SJSA1 (cell line): ENCODE results near the gene CRMP1. TPM values are rescaled to one million over a fixed set of nuclear protein-coding genes. Genes with fewer than 3 reads are reported as not detected.

Source experiments
- DNase-seq, 2 experiments: peaks; one replicate each; pipeline ENCODE4 v3.0.0-alpha.2; 2015 to 2020; ENCODE audit warnings: low spot score in 2 of 2, low read depth in 1 of 2
- H3K27ac ChIP-seq: fragments of 250-450 bp; sonication (Bioruptor Pico); 2 replicates; pipeline ENCODE4 v1.5.1; 2020; ENCODE audit warnings: mild to moderate bottlenecking, moderate library complexity
- H3K27me3 ChIP-seq: fragments of 250-450 bp; sonication (Bioruptor Pico); replicated peaks from 2 replicates; pipeline ENCODE4 v1.5.1; 2020; ENCODE audit warnings: mild to moderate bottlenecking, moderate library complexity
- H3K36me3 ChIP-seq: fragments of 250-450 bp; sonication (Bioruptor Pico); 2 replicates; pipeline ENCODE4 v1.5.1; 2020; ENCODE audit warnings: mild to moderate bottlenecking
- H3K4me1 ChIP-seq: fragments of 250-450 bp; sonication (Bioruptor Pico); replicated peaks from 2 replicates; pipeline ENCODE4 v1.6.1; 2021; ENCODE audit warnings: mild to moderate bottlenecking
- H3K4me3 ChIP-seq: fragments of 250-450 bp; sonication (Bioruptor Pico); 2 replicates; pipeline ENCODE4 v1.5.1; 2020; ENCODE audit warnings: mild to moderate bottlenecking
- H3K9me3 ChIP-seq: fragments of 250-450 bp; sonication (Bioruptor Pico); replicated peaks from 2 replicates; pipeline ENCODE4 v1.5.1; 2020; ENCODE audit warnings: mild to moderate bottlenecking
- total RNA-seq: library from RNA; depleted of rRNA; stranded (reverse); fragments of >200 nt; shearing (Covaris generic); gene quantifications from 2 replicates; pipeline ENCODE4 v1.2.3, GENCODE V29; 2014

Gene CRMP1
- total RNA-seq, 1 experiment from 2014 or later: not detected

- Histone ChIP-seq H3K4me1 (no peaks in the 10 kb centered on the region), H3K27me3 (no peaks in the 10 kb centered on the region), H3K9me3 (no peaks in the 10 kb centered on the region), H3K4me3 (no peak overlapping the region), H3K27ac (no peak overlapping the region), H3K36me3 (no peaks in the 10 kb centered on the region)
- DNase-seq: no peak
Observed at GRCh38 chr4:5926598-5926997, 33.7 kb upstream of the CRMP1 start.

- Histone ChIP-seq H3K4me3 (no peak overlapping the region), H3K36me3 (no peaks in the 10 kb centered on the region), H3K27me3 (no peaks in the 10 kb centered on the region), H3K4me1 (no peaks in the 10 kb centered on the region), H3K27ac (no peak overlapping the region), H3K9me3 (no peaks in the 10 kb centered on the region)
- DNase-seq: no peak
Observed at GRCh38 chr4:5925419-5926200, 32.7 kb upstream of the CRMP1 start.

DNA sequence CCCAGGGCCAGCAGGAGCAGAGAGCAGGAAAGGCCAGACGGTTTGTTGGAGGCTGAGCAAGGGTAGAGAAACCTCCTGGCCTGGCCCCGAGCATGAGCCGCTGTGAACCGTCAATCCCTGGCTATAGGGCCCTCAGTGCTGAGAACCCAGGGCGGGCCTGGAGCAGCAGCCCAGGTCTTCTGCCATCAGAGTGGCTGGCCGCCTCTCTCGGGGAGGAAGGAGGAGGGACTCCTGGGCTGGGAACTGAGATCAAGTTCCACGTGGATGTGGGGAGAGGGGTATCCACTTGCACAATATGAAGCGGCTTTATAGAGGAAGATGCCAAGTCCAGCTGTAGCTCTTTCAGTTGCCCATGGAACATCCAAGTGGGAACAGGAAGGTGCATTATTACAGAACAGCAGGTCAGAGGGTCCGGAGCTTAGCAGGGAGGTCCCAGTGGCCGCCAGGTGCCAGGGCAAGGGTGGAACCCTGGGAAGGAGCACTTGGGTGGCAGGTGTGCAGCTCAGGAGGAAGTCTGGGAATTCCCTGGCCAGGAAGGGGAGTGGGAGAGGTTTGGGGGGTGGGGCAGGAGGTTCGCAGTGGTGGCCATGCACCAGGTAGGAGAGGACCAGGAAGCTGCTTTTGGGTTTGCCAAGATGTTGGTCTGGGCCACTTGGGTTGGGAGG is 31.7 kb upstream of the CRMP1 start:
- Histone ChIP-seq H3K27ac (no peak overlapping the region), H3K27me3 (no peaks in the 10 kb centered on the region), H3K4me1 (no peaks in the 10 kb centered on the region), H3K4me3 (no peak overlapping the region), H3K36me3 (no peaks in the 10 kb centered on the region), H3K9me3 (no peaks in the 10 kb centered on the region)
- no peak for DNase-seq

DNA sequence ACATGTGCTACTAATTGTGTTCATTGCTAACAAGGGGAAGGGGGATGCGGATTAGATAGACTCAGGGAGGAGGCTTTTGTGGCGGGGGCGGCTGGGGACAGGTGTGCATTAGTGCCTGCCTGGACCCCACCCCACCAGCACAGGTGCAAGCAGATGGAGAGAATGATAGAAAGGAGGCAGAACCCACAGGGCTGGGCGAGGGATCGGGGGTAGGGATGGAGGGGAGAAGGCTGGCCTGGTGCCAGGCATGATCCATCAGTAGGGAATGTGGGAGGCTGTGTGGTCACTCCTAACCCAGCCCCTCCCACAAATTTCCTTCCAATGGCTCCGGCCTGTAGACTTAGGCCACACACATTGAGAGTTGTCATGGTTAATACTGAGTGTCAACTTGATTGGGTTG is 30.5 kb upstream of the CRMP1 start:
- DNase-seq: no peak
- Histone ChIP-seq H3K4me1 (no peaks in the 10 kb centered on the region), H3K4me3 (no peak overlapping the region), H3K36me3 (no peaks in the 10 kb centered on the region), H3K27ac (no peak overlapping the region), H3K9me3 (no peaks in the 10 kb centered on the region), H3K27me3 (no peaks in the 10 kb centered on the region)

DNA sequence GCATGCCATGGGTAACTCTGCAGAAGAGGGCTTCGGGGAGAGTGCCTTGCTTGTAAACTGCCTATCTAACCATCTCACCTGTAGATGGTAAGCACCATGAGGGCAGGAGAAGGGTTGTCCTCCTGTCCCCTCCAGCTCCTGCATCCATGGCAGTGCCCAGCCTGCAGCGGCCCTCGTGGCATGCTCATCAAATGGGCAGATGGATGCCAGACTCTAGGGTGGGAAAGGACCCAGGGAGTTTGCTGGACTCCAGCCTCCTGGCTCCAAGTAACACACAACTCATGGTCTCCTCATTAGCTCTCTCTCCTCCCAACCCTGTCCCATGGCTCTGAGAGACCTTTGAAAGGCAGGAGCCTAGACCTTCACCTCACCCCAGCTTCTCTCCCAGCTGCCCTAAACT is 29.7 kb upstream of the CRMP1 start:
- Histone ChIP-seq H3K4me1 (no peaks in the 10 kb centered on the region), H3K4me3 (no peak overlapping the region), H3K36me3 (no peaks in the 10 kb centered on the region), H3K27ac (no peak overlapping the region), H3K27me3 (no peaks in the 10 kb centered on the region), H3K9me3 (no peaks in the 10 kb centered on the region)
- DNase-seq: no peak

- no peak for DNase-seq
- Histone ChIP-seq H3K27ac (no peak overlapping the region), H3K36me3 (no peaks in the 10 kb centered on the region), H3K4me3 (no peak overlapping the region), H3K4me1 (no peaks in the 10 kb centered on the region), H3K9me3 (no peaks in the 10 kb centered on the region), H3K27me3 (no peaks in the 10 kb centered on the region)
Observed at GRCh38 chr4:5921981-5922380, 29.1 kb upstream of the CRMP1 start.

DNA sequence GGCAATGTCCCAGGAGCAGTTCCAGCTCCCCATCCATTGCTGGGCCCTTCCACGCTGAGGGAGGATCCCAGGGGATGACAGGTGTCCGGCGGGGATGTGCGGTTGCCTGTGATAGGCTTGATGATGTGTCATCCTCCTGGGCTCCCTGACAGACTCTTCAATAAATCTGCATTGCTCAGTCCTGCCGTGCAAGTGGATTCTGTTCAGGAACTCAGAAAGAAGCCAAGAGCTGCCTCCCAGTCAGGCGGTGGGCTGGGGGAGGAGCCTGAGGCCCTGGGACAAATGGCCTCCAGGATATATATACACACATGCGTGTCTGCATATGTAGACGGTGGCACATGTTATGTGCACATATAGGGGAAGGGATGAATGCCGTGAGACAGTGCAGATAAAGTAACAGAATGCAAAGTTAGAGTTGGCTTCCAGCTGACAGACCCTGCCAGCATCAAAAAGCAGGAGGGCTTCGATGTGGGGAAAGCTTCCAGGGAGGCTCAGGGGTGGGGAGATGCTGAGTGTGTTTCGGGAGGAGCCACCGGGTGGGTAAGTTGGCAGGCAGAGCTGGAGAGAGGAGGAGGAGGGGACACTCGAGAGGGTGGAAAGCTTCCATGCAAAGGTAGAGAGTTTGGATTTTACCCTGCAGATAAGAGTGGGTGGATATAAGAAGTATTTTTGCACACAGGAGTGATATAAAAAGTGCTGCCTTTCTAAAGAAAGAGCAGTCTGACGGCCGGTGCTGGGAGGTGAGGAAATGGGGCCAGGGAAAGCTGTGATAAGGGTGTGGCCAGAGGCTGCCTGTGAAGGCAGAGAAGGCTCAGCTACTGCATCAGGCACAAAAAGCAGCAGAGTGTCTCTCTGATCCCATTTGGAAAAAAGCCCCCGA is 28.5 kb upstream of the CRMP1 start:
- H3K4me1 ChIP-seq: no peaks in the 10 kb centered on the region
- no peaks in the 10 kb centered on the region for H3K9me3 ChIP-seq
- H3K27me3 ChIP-seq: no peaks in the 10 kb centered on the region
- no peak overlapping the region for H3K4me3 ChIP-seq
- no peak overlapping the region for H3K27ac ChIP-seq
- H3K36me3 ChIP-seq: no peaks in the 10 kb centered on the region
- DNase-seq: no peak

DNA sequence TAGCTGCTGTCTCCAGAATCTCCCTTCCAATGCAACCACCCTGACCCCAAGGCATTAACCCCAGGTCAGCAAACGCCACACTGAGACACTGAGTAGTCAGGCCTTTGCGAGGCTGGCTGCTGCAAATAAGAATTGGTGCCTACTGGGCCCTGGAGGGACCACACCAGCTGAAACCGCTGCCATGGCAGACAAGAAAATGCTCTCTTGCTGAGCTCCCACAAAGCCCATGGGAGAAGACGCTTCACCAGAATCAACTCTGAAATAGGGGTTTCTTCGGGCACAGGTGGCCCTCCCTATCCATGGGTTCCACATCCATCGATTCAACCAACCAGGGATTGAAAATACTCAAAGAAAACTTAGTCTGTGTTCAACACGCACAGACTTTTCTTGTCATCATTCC is 26.7 kb upstream of the CRMP1 start:
- Histone ChIP-seq H3K4me1 (no peaks in the 10 kb centered on the region), H3K36me3 (no peaks in the 10 kb centered on the region), H3K27me3 (no peaks in the 10 kb centered on the region), H3K9me3 (no peaks in the 10 kb centered on the region), H3K27ac (no peak overlapping the region), H3K4me3 (no peak overlapping the region)
- DNase-seq: no peak

- no peak for DNase-seq
- Histone ChIP-seq H3K27me3 (no peaks in the 10 kb centered on the region), H3K9me3 (no peaks in the 10 kb centered on the region), H3K36me3 (no peaks in the 10 kb centered on the region), H3K4me1 (no peaks in the 10 kb centered on the region), H3K4me3 (no peak overlapping the region), H3K27ac (no peak overlapping the region)
Observed at GRCh38 chr4:5919044-5919443, 26.2 kb upstream of the CRMP1 start.

DNA sequence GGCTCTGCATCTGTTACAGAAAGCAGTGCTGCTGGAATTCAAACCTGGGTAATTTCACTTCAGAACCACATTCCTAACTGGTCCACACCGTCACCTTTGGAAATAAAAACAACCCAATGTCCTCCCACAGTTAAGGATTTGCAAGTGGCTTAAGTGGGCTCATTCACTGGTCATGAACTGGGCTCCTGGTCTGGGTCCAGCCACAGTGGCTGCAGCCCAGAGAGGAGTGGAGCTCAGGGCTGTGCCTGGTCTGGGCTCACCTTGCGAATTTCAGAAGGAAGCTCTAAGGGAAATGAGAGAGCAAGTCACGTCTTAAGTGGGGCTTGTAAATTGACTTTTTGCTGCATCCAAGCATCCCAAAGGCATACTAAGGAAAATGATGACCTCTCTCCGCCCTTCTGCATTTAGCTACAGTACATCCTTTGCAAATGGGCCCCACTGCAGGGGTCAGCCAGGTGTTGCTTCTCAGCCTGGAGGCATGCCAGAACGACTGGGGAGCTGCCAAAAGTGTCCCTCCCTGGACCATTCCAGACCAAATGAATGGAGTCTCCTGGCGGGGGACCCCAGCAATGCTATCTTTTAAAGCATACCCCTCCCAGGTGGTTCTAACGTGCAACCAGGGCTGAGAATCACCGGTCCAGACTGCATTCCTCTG is 25.6 kb upstream of the CRMP1 start:
- H3K27me3 ChIP-seq: no peaks in the 10 kb centered on the region
- no peak for DNase-seq
- no peaks in the 10 kb centered on the region for H3K36me3 ChIP-seq
- H3K4me3 ChIP-seq: no peak overlapping the region
- H3K9me3 ChIP-seq: no peaks in the 10 kb centered on the region
- H3K4me1 ChIP-seq: no peaks in the 10 kb centered on the region
- H3K27ac ChIP-seq: no peak overlapping the region

GRCh38 chr4:5917672-5918071 is 24.8 kb upstream of the CRMP1 start:
- Histone ChIP-seq H3K27ac (no peak overlapping the region), H3K4me3 (no peak overlapping the region), H3K27me3 (no peaks in the 10 kb centered on the region), H3K4me1 (no peaks in the 10 kb centered on the region), H3K9me3 (no peaks in the 10 kb centered on the region), H3K36me3 (no peaks in the 10 kb centered on the region)
- no peak for DNase-seq

DNA sequence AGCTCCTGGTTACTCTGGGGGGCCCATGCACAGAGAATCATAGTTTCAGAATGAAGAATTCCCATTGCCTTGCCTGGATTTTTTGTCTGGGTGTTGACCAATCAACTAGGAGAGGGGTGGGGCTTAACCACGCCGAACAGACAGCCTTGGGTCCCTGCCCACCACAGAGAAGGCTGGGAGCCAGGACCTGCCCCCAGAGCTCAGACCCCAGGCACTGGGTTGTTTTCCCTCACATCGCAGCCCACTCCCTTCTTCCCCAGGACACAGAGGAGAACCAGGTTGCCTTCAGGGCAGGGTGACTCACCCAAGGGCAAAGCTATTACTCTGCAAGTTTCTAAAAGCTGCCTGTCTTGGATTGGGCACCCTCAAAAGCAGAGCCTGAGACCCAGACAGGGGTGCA is 23.3 kb upstream of the CRMP1 start:
- DNase-seq: no peak
- H3K27me3 ChIP-seq: no peaks in the 10 kb centered on the region
- H3K27ac ChIP-seq: no peak overlapping the region
- no peak overlapping the region for H3K4me3 ChIP-seq
- no peaks in the 10 kb centered on the region for H3K9me3 ChIP-seq
- no peaks in the 10 kb centered on the region for H3K4me1 ChIP-seq
- no peaks in the 10 kb centered on the region for H3K36me3 ChIP-seq

- Histone ChIP-seq H3K4me1 (no peaks in the 10 kb centered on the region), H3K9me3 (no peaks in the 10 kb centered on the region), H3K4me3 (no peak overlapping the region), H3K27me3 (no peaks in the 10 kb centered on the region), H3K36me3 (no peaks in the 10 kb centered on the region), H3K27ac (no peak overlapping the region)
- no peak for DNase-seq
Observed at GRCh38 chr4:5913454-5913853, 20.6 kb upstream of the CRMP1 start.
